Measurements from ENCODE around the gene DCST1. TPM values are rescaled to one million over a fixed set of nuclear protein-coding genes. Genes with fewer than 3 reads are reported as not detected.

The DCST1 gene
- total RNA-seq, 1 experiment from 2014 or later, result 0.15 TPM

- peak; percentile 78 for ATAC-seq
- Mint-ChIP-seq H3K4me1 (peaks cover 49% of the 10 kb centered on the region), H3K27ac (peak overlapping the region; percentile 95), H3K36me3 (peaks cover 8% of the 10 kb centered on the region; the same call in 1 of the 2 replicates), H3K27me3 (ENCODE audit: low read depth) (no peaks in the 10 kb centered on the region), H3K9me3 (no peaks in the 10 kb centered on the region), H3K4me3 (peak overlapping the region; percentile 45)
- peak; percentile 88 for DNase-seq (ENCODE audit: low spot score)
- POLR2A ChIA-PET, result interaction anchor here (0.8 to 1.5 kb wide), 6 partner anchors 8 to 58 kb away, joined by 3 to 6 read pairs (median 4); partner anchors contain the start of genes FLAD1, LENEP and SHC1
- CTCF ChIA-PET, result interaction anchor here (0.6 to 6.8 kb wide), 19 partner anchors 8 to 181 kb away, joined by 3 to 73 read pairs (median 7); partner anchors contain the start of genes ADAM15, EFNA4, KRTCAP2 and LENEP
- TF ChIP-seq ZNF532 (CRISPR knock-in tag; IDR thresholded peaks at IDR 0.05; ENCODE audit: borderline replicate concordance) (no peak), ESRRA (CRISPR knock-in tag; IDR thresholded peaks at IDR 0.05; ENCODE audit: borderline replicate concordance) (no peak), ETV6 (CRISPR knock-in tag; IDR thresholded peaks at IDR 0.05) (no peak), PRRX2 (CRISPR knock-in tag; IDR thresholded peaks at IDR 0.05) (no peak), SP1 (CRISPR knock-in tag; conservative IDR thresholded peaks at IDR 0.05) (peak; percentile 83), NFYB (CRISPR knock-in tag; conservative IDR thresholded peaks at IDR 0.05; ENCODE audit: low read depth) (peak; percentile 77), SMAD3 (CRISPR knock-in tag; IDR thresholded peaks at IDR 0.05; ENCODE audit: borderline replicate concordance) (no peak), USF1 (CRISPR knock-in tag; IDR thresholded peaks at IDR 0.05) (peak; percentile 91), ARID4B (CRISPR knock-in tag; IDR thresholded peaks at IDR 0.05; ENCODE audit: borderline replicate concordance) (no peak), ERG (CRISPR knock-in tag; IDR thresholded peaks at IDR 0.05) (no peak), GRHL2 (CRISPR knock-in tag; IDR thresholded peaks at IDR 0.05; ENCODE audit: insufficient replicate concordance, severe bottlenecking) (no peak), ZNF281 (CRISPR knock-in tag; IDR thresholded peaks at IDR 0.05) (peak; percentile 66; the same call in 1 of the 2 replicates), PRDM15 (CRISPR knock-in tag; IDR thresholded peaks at IDR 0.05) (peak; percentile 60; the same call in 1 of the 2 replicates), MXD4 (CRISPR knock-in tag; IDR thresholded peaks at IDR 0.05; ENCODE audit: borderline replicate concordance) (no peak), MLX (CRISPR knock-in tag; IDR thresholded peaks at IDR 0.05) (no peak), ZSCAN18 (CRISPR knock-in tag; IDR thresholded peaks at IDR 0.05) (no peak)
Measured at GRCh38 chr1:155012026-155012546, 21.5 kb upstream of the DCST1 start.
